ENCODE measurements around the gene SSH2. TPM values are rescaled to one million over a fixed set of nuclear protein-coding genes. Genes with fewer than 3 reads are reported as not detected.

The SSH2 gene
- total and polyA plus RNA-seq, 9 of the 15 experiments (the other 6 are each of a cell fraction or from before 2014, with no cell fraction given), result 3.9 to 16.1 (median 10.2) TPM

GRCh38 chr17:29883497-29883896 is 46.5 kb downstream of the SSH2 start:
- Histone ChIP-seq H3K9me3 (replicated peaks; ENCODE audit: control insufficient read depth, insufficient read depth, low read depth, low read length) (no peaks in the 10 kb centered on the region), H3K79me2 (ENCODE audit: control insufficient read depth, insufficient read depth, low read length) (peaks cover 2% of the 10 kb centered on the region; the same call in 1 of the 3 replicates), H3K27ac (ENCODE audit: extremely low read depth, low read depth, low read length) (no peak overlapping the region), H3K4me1 (replicated peaks in 1 of 2; ENCODE audit: control insufficient read depth in 2 of 2, insufficient read depth in 2 of 2, low read length in 2 of 2) (no peaks in the 10 kb centered on the region), H2AFZ (ENCODE audit: low read depth, low read length) (no peak overlapping the region), H3K4me2 (ENCODE audit: insufficient read depth, low read length) (no peak overlapping the region), H4K20me1 (replicated peaks; ENCODE audit: control insufficient read depth, insufficient read depth, low read length) (peaks cover 8% of the 10 kb centered on the region; the same call in 1 of the 2 replicates), H3K9me1 (ENCODE audit: control insufficient read depth, insufficient read depth, low read length) (no peaks in the 10 kb centered on the region), H3K27me3 (ENCODE audit: control insufficient read depth in 2 of 2, insufficient read depth in 2 of 2, low read length in 2 of 2) (no peaks in the 10 kb centered on the region), H3K4me3 (no peak overlapping the region), H3K36me3 (ENCODE audit: control insufficient read depth, insufficient read depth, low read length) (no peaks in the 10 kb centered on the region), H3K9ac (ENCODE audit: insufficient read depth in 1 of 2, low read depth in 2 of 2, low read length in 2 of 2) (no peak overlapping the region)
- FAIRE-seq (no peak), DNase-seq (ENCODE audit: extremely low read depth in 1 of 4, low spot score in 3 of 4) (no peak), ATAC-seq (no peak)
- no peak for TF ChIP-seq ZNF717 (CRISPR knock-in tag; IDR thresholded peaks at IDR 0.05)
- no peak for TF ChIP-seq RBM34 (IDR thresholded peaks at IDR 0.05; ENCODE audit: borderline replicate concordance, insufficient read depth, low read length)
- no peak for TF ChIP-seq HMGN3 (IDR thresholded peaks at IDR 0.05; ENCODE audit: borderline replicate concordance, extremely low read depth, insufficient read length, low read depth, low read length)
- no peak for TF ChIP-seq SIN3A (IDR thresholded peaks at IDR 0.05; ENCODE audit: borderline replicate concordance in 2 of 2, control insufficient read depth in 1 of 2, low read depth in 2 of 2, low read length in 2 of 2)
- no peak for TF ChIP-seq CBX8 (IDR thresholded peaks at IDR 0.05; ENCODE audit: borderline replicate concordance, extremely low read depth, low read depth, low read length, poor library complexity, severe bottlenecking)
- no peak for TF ChIP-seq HDAC3 (IDR thresholded peaks at IDR 0.05; ENCODE audit: borderline replicate concordance, partially characterized antibody)
- TF ChIP-seq CTBP1 (IDR thresholded peaks at IDR 0.05; ENCODE audit: borderline replicate concordance), result no peak
- no peak for TF ChIP-seq MTA1 (IDR thresholded peaks at IDR 0.05; ENCODE audit: borderline replicate concordance)
- TF ChIP-seq DMBX1 (CRISPR knock-in tag; IDR thresholded peaks at IDR 0.05; ENCODE audit: borderline replicate concordance), result no peak
- TF ChIP-seq TRIM24 (IDR thresholded peaks at IDR 0.05), result no peak
- TF ChIP-seq MITF (IDR thresholded peaks at IDR 0.05), result no peak
- no peak for TF ChIP-seq THAP7 (CRISPR knock-in tag; IDR thresholded peaks at IDR 0.05)
- no peak for TF ChIP-seq SOX6 (IDR thresholded peaks at IDR 0.05)
- no peak for TF ChIP-seq ZNF274 (IDR thresholded peaks at IDR 0.05; ENCODE audit: borderline replicate concordance, low read depth, low read length)
- TF ChIP-seq ZNF384 (IDR thresholded peaks at IDR 0.05; ENCODE audit: low read depth, low read length), result no peak
- TF ChIP-seq BRF2 (IDR thresholded peaks at IDR 0.05; ENCODE audit: borderline replicate concordance, insufficient read depth, insufficient read length), result no peak
- no peak for TF ChIP-seq NCOA6 (IDR thresholded peaks at IDR 0.05)
- TF ChIP-seq ZNF436 (CRISPR knock-in tag; IDR thresholded peaks at IDR 0.05), result no peak
- no peak for TF ChIP-seq ZNF586 (CRISPR knock-in tag; conservative IDR thresholded peaks at IDR 0.05)
- TF ChIP-seq TBP (optimal IDR thresholded peaks at IDR 0.05; ENCODE audit: low read depth, low read length), result no peak
- BruUV-seq (replicated peaks), result no TSS peak
- in situ Hi-C loops (cut with MboI), result no loop called here
- ChIA-PET CTCF (ENCODE audit: low intra/inter-chr PET ratio) (no interaction called here), POLR2A (no interaction called here)
- intact Hi-C loops (cut with micrococcal nuclease), result no loop called here
